DMS153 treated with DMSO at 0.1 percent for 48 hours (cell line): ENCODE measurements around the gene LHFPL6.

Source experiments
- DNase-seq: peaks from one replicate; lab custom pipeline; 2025; ENCODE audit not compliant: unreplicated experiment; lab: John Stamatoyannopoulos, UW

LHFPL6 gene

DNA sequence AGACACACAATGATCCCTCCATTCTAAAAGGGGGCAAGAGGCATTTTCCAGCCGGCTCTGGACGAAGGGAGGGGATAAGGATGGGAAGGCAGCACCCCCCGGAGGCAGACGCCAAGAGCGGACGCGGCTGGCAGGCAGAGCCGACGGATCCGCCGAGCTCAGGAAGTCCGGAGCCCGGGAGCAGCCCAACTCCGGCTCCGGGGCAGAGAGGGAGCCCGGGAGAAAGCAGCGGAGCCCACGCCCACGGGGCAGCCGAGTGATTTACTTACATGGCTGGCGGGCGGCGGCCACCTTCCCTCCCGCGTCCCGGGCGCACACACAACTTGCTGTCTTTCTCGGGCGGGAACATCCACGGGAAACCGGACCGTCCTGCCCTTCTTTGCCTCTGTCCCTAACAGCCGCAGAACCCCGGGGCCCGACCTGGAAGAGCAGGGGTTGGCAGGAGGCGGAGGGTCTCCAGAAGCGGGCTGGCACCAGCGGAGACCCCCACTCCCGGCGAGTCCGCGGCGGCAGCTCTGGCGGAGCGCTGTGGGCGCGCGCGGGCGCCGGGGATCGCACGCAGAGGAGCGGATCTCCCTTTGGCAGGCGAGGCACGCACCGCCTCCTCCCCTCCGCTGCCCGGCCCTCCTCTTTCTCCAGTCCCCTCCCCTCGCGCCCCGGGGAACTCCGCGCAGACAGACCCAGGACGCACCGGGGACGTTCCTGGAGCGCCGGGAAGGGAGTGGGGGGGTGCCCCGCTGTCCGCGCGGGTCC lies at the start of gene LHFPL6:
TSS of gene LHFPL6 (minus strand) at position 580 of the 753 bp plus-strand sequence.
- DNase-seq = peak; percentile 57

DNA sequence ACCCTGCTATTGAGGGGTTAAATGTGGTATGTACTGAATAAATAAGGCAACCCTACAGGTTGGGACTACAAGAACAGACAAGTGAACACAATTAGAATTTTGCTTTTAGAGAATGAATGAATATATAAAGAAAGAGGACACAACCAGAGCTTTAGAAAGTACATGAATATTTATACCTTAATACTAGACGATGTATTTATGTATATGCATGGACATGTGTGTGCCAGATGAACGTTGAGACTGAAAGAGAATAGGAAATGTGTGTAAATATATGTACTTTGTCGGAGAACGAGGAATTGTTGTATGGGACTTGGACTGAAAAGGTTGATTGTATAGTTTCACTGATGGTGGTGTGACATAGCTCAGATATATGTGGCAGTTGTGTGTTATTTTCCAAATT lies 43.1 kb upstream of the LHFPL6 start:
- DNase-seq = no peak

DNA sequence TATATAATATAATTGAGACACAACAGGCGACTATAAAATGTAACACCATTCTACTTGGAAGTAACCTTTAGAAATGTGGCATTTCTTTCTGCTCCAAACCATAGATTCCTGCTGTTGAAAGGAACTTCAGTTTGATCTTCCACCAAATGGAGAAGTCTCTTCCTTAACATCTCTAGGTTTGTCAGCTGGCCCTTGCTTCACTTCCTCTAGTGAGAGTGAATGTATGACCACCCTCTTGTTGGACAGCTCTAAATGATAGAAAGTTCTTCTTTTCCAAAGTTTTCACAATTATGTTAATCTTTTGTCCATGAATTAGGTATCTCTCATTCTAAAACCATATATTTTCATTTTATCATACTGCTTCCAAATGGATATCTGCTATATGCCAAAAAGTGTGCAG lies 38.7 kb upstream of the LHFPL6 start:
- DNase-seq = no peak

DNA sequence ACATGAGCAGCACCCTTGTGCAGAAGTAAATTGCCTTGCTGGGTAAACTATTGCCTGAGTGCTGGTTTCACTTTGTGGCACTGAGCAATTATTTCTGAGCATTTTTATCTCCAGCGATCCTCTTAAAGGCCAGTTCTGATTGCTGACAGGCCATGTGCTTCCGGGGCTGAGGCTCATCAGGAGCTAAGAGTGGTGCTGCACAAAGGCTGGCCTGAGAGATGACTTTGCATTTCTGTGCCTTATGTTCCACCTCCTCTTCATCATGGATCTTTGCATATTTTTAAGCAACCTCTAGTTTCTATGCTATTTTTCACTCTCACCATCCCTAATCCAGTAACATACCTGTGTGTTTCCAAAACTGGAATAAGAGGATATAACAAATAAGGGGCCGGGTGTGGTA lies 34.9 kb upstream of the LHFPL6 start:
- DNase-seq = no peak

DNA sequence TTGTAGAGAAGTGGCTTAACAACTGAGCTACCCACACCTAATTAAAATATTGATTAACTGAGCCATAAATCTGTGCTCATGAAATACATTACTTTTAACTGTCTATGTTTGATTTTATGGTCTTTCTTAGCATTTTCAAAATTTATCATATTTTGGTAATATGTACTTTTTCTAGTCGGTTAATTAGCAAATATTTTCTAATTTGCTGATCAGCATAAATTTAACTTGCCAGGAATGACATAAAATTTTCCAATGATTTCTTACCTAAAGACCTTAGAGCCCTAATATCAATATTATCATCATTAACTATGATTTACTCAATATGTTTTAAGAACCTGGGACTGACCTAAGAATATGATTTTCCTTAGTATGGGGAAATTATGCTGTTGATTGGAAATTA lies 32.6 kb upstream of the LHFPL6 start:
- DNase-seq = no peak

DNA sequence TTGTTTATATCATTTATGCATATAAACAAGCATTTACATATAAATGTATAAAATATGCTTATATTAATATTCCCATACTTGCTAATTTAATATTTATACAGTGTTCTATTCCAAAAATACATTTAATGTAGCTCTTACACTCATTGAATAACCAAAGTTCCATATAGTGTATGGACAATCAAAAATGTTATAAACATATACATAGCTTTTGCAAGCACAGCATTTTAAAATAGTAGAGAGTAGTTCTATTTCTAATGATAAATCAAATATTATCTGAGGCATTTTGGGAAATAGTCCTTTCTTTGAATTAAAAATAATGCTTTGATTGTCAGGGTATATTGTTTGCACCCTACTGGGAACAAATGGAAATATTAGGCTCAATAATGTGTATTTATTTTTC lies 30.0 kb upstream of the LHFPL6 start:
- no peak for DNase-seq

DNA sequence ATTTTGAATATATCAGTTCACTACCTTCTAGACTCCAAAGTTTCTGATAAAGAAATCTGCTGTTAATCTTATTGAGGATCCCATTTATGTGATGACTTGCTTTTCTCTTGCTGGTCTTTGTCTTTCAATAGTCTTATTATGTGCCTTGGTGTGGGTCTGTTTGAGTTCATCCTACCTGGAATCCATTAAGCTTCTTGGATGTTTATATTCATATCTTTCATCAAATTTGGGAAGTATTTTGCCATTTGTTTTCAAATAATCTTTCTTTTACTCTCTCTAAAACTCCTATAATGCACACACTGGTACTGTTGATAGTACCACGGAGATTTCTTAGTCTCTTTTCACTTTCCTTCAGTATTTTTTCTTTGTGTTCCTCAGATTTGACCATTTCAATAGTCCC lies 28.3 kb upstream of the LHFPL6 start:
- no peak for DNase-seq

DNA sequence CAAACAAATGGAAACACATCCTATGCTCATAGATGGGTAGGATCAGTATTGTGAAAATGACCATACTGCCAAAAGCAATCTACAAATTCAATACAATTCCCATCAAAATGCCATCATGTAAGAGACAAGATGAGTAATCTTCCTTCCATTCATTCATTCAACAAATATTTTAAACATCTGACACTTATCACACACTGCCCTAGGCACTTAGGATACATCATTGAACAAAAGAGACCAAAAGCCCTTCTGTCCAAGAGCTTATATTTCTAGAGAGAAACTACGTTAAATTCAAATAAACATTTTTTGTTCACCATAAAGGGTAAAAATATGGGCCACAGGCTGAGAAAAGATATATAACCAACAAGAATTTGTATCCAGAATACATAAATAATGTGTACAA lies 20.5 kb upstream of the LHFPL6 start:
- DNase-seq = no peak

DNA sequence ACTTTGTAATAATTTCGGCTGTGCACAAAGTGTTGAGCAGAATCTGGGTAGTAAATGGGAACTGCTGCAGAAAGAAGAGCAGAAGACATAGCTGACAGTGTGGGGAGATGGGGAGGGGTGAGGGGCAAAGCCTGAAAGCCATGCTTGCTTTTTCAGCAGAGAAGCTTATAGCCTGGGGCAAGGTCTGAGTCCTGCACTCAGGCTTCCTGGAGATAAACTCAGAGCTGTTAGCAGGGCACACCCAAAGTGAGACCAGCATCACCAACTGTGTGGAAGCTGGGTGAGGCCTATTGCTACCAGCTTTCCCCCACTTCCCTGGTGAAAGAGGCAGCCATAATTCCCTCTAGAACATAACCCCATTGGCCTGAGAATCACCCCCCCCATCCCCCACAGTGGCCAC lies 15.6 kb upstream of the LHFPL6 start:
- no peak for DNase-seq

DNA sequence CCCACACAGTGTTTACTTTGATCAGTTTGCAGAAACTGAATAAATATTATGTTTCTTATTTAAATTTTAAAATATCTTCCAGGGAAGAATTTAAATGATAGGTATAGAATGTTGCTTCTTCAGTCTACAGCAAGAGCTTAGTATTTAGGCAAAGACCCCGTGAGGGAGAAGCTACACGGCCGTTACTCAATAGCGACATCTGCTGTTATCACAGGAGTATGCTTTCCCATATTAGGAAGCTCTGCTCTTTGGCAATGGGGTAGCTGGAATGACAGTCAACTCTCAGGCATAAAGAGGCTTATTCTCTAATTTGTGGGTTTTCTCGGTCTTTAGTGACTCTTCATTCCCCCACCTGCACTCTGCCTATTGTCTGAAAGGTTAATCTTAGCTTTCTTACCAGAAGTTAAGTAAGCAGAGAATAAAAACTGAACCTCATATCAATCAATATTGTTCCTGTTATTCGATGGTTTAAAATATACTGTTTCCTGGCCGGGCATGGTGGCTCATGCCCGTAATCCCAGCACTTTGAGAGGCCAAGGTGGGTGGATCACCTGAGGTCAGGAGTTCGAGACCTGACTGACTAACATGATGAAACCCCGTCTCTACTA lies 13.2 kb upstream of the LHFPL6 start:
- no peak for DNase-seq

DNA sequence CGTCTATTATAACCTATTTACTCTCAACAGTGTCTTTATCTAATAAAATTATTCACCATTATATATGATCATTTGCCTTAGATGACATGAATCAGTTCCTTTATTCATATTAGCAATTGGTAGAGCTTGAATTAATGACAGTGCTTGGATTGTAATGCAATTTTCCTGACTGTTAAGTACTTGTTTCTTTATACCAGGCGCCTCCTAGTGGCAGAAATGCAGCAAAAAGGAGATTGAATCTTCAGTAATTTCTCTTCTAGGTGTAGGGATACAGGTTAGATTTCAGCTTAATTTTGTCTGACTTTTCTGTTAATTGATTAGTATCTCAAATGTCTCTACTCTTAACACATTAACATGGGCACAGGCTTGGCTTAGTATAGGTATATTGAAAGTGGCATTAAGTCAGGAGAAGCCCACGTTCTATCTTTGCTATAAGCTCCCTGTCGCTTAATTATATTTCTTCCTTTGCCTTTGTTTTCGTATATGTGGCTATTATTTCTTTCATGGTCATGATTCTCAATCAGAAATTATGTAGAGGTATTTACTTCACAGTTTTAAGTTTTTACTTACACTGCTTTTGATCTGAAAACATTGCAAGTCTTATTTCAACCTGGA lies 9.1 kb upstream of the LHFPL6 start:
- peak; percentile 69 for DNase-seq

DNA sequence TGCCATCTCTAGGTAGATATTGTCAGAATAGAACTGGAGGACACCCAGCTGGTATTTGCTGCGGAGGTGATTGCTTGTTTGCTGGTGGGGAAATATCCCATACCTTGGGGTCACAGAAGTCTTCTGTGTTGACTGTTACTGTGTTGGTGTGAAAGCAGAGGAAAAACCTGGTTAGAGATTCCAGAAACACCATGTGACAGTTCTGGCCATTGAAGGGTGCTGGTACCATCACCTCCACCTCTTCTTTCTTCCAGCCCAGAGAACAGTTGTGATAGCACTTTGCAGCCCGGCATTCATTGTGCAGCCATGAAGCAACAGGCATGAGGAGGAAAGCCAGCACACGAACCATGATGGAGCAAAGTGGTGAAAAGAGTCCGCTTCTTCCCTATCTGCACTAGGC lies 4.9 kb upstream of the LHFPL6 start:
- no peak for DNase-seq

DNA sequence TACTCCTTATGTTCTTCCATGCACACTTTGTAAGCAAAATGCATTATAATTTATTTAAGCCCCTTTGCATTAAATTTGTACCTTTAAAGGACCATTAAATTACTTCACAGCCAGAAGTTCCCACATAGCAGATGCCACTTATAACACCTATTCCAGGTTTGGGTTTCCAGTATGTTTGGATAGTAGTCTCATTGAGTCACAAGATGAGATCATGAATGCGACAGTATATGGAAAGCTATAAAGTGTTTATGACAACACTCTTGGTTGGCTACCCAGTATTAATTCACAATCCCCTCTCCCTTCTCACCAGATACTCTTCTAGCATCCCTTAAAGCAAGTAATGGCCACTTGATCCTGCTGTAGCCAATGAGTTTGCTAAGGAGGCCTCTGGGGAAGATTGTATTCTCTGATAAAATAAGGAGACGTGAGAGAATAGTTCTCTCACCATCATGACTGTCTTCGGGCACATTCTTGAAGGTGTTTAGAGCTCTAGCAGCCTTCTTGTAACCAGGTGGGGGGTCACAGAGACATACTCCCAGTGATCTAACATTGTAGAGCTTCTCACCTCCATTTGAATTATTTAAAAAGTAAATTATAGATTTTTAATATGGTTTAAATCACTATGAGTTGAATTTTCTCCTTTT lies 2.8 kb upstream of the LHFPL6 start:
- DNase-seq = no peak

DNA sequence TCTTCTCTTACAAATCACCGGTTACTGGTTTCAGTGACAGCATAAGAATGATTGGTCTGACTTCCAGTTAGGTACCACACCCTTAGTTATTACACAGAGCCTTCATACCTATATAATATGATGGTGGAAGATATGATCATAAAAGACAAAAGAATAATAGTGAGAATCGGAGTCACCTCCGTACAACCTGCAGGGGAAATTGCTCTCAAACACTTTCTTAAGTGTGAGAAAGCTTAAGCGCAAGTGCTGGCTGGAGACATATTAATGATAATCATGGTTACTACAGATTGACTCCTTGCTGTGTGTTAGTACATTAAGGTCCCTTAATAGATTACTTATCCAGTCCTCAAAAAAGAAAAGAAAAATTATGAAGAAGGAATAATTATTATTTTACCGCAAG lies 1.8 kb upstream of the LHFPL6 start:
- no peak for DNase-seq

DNA sequence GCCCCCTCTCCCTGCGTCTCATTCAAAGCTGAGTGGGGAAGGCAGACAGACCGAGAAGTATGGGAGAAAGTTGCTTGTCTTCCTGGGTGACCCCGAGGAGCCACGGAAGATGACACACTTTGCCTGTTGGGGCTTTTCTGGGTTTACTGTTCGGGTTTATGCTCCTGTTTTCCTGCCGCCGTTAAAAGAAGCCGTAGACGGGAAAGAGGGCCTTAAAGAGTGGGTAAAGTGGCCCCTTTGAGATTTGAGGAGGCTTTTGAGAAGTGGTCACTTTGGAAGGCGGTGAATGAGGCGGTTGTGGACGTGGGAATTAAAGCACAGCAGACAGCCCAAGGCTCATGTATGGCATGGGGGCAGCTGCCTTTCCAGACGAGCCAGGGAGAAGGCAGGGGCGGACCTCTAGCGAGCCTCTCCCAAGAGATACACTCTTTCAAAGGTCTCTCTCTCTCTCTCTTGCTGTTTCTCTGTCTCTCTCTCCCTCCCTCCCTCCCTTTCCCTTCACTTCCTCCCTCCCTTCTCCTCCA lies 493 bp upstream of the LHFPL6 start:
- no peak for DNase-seq

DNA sequence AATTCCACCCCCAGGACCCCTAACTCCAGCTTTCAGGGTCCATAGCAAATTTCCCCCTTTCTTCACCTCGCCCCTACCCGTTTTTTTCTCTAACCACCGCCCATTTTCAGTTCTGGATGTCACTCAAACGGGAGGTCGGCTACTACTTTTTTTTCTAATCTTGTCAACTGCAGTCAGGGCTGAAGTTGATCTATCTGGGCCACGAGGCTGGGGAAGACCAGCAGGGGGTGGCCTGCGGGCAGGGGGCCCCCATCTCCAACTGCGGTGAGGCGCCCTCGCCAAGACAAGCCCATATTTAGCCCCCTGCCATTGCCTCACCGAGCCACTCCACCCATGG lies 748 bp downstream of the LHFPL6 start:
- no peak for DNase-seq

DNA sequence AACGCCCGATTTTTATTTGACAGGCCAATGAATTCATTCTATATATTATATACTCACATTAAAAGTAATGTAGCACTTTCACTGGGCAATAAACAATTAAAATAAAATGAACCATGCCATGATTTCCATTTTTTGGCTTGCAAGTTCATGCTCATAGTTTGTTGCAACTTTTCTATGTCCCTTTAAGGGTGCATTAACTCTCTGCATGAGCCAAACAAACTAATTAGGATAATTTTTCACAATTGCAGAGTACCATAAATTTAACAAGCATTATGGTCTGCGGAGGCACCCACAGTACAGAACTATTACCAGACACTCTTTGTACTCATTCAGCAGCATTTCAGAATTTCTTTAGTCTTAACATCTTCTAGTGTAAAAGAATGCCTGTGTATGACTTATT lies 1.4 kb downstream of the LHFPL6 start:
- no peak for DNase-seq

DNA sequence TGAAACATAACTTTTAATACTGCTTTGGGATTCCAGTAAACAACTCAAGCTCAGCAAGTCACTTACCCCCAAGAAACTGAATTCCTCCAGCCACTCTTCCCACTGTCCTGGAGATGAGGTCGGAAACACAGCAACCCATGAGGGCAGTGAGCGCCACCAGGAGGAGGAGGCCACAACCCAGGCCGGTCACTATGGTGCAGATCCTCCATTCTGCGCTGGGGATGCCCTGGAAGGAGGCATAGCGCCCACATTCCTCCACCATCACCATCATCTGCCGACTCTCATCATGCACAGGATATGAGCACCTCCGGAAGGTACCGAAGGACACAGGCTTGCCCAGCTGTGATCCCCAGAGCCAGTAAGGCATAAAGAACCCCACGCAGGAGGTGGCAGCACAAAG lies 2.2 kb downstream of the LHFPL6 start:
- DNase-seq = no peak

DNA sequence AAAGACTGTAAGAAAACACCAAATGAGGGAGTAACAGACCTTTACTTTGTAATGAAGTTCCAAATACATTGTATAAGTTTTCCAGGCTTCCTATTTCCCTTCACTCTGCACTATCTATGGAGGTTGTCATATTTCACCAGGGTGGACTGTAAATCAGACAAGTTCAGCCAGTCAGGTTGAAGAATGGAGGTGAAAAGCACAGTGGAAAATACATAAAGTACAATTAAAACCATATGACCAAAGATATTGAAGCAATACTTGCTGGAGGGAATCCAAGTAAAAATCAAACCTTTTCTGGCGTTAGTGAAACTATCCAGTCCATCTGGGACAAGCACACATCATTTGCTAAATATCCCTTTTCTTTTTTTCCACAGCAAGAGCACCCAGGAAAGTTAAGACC lies 3.2 kb downstream of the LHFPL6 start:
- no peak for DNase-seq

DNA sequence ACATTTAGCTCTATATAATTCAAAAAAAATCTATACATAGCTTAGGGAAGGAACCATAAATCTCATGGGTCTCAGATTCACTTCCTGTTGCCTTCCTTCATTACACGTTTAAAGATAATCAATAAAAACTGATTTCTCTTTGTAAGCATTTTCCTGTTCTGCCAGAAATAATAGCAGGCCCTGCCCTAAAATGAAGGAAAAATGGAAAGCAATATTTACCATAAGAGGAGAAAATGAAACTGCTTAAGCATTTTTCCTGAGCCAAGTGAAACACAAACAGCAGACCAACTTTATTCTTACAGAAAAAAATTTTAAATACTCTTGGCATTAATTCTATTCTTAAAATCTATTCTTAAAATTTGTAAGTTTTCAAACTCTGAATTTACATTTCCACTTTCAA lies 4.0 kb downstream of the LHFPL6 start:
- no peak for DNase-seq

DNA sequence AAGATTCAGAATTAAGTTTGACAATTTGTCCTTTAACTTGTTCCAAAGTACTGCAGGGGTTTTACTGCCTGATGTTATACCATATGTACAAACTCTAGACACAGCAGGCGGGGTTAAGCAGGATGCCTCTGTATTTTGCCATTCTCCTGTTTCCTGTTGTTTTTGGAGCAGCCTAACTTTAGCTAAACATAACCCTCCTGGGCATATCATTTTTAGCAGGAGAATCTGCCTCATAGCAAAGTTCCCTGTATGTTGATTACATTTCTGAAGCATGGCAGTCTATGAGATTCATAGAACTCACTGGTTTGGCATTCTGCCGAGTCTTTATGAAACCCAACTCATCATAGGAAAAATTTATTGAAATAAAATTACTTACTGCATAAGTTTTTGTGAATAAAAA lies 5.2 kb downstream of the LHFPL6 start:
- no peak for DNase-seq

DNA sequence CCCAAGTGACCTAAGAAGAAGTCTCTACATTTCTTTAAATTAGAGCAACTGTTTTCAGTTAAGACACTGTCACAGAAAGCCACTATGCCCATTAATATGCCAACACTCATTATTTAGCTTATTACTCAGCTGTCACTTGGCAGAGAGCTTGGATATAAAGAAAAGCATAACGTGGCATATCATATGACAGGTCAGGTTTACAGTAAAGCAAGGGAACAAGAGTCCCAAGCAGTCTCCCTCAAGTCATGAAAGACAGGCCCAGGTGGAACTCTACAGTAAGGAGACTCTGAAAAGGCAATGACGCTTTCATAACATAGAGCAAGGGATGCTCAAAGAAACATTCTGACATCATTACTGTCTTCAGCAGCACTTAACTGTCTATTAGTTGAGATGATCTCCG lies 6.3 kb downstream of the LHFPL6 start:
- no peak for DNase-seq
